K562 (cell line): ENCODE measurements around the gene CDCP2. TPM values are rescaled to one million over a fixed set of nuclear protein-coding genes. Genes with fewer than 3 reads are reported as not detected.

Experiments
- BDP1 ChIP-seq: IDR thresholded peaks from 3 replicates; pipeline ENCODE4 v1.6.1; 2011; ENCODE audit not compliant: insufficient read length, insufficient read depth
- CAMTA2 ChIP-seq: fragments of 250-450 bp; sonication (Bioruptor Pico); conservative IDR thresholded peaks from 2 replicates; pipeline ENCODE4 v1.5.1; 2022
- CCNT2 ChIP-seq: IDR thresholded peaks from 2 replicates; pipeline ENCODE4 v1.6.1; 2011; ENCODE audit warnings: borderline replicate concordance, low read depth, mild to moderate bottlenecking, moderate library complexity, mixed read lengths, low read length; ENCODE audit not compliant: insufficient read length; ENCODE audit errors: extremely low read depth
- CREB1 ChIP-seq, 2 experiments: sonication (generic) in 1 of 2; formaldehyde crosslinking in 1 of 2; IDR thresholded peaks; 2 replicates each; pipeline versions ENCODE4 v1.6.1 to v1.8.0; 2012 to 2022; ENCODE audit warnings: inconsistent platforms in 1 of 2, mild to moderate bottlenecking in 1 of 2, missing genetic modification reagents in 1 of 2, moderate library complexity in 1 of 2
- CTBP1 ChIP-seq: fragments of 450-650 bp; IDR thresholded peaks from 2 replicates; pipeline ENCODE4 v1.6.1; 2016; ENCODE audit warnings: borderline replicate concordance
- ILK ChIP-seq: fragments of 450-650 bp; IDR thresholded peaks from 2 replicates; pipeline ENCODE4 v1.6.1; 2016; ENCODE audit warnings: missing genetic modification characterization, low read depth, mild to moderate bottlenecking, missing compliant biosample characterization, moderate library complexity, borderline replicate concordance
- KAT7 ChIP-seq: sonication (generic); formaldehyde crosslinking; IDR thresholded peaks from 2 replicates; pipeline ENCODE4 v1.8.0; 2022; ENCODE audit warnings: missing genetic modification reagents, mild to moderate bottlenecking, borderline replicate concordance
- LCOR ChIP-seq: sonication (generic); formaldehyde crosslinking; IDR thresholded peaks from 2 replicates; pipeline ENCODE4 v1.8.0; 2022; ENCODE audit warnings: mild to moderate bottlenecking, missing genetic modification reagents
- NCOA1 ChIP-seq: fragments of 450-650 bp; IDR thresholded peaks from 2 replicates; pipeline ENCODE4 v1.6.1; 2016; ENCODE audit warnings: low read depth
- NCOA6 ChIP-seq: fragments of 450-650 bp; IDR thresholded peaks from 2 replicates; pipeline ENCODE4 v1.6.1; 2017; ENCODE audit warnings: mild to moderate bottlenecking
- PHTF2 ChIP-seq: fragments of 250-450 bp; sonication (Bioruptor Pico); IDR thresholded peaks from 2 replicates; pipeline ENCODE4 v1.5.0; 2021; ENCODE audit warnings: mild to moderate bottlenecking
- POLR2G ChIP-seq: fragments of 200-400 bp; formaldehyde crosslinking; IDR thresholded peaks from 2 replicates; pipeline ENCODE4 v1.6.1; 2017; ENCODE audit warnings: low read depth, mild to moderate bottlenecking, antibody characterized with exemption, low read length, moderate library complexity
- RB1 ChIP-seq: fragments of 450-650 bp; IDR thresholded peaks from 2 replicates; pipeline ENCODE4 v1.6.1; 2017; ENCODE audit warnings: low read depth, mild to moderate bottlenecking
- RBM15 ChIP-seq: fragments of 200-400 bp; formaldehyde crosslinking; IDR thresholded peaks from 2 replicates; pipeline ENCODE4 v1.6.1; 2018; ENCODE audit warnings: mild to moderate bottlenecking, low read length, moderate library complexity; ENCODE audit not compliant: insufficient read depth
- SMAD1 ChIP-seq: fragments of 150-350 bp; IDR thresholded peaks from 2 replicates; pipeline ENCODE4 v1.6.1; 2014; ENCODE audit warnings: low read length, low read depth; ENCODE audit not compliant: partially characterized antibody
- SMARCE1 ChIP-seq: fragments of 450-650 bp; IDR thresholded peaks from 2 replicates; pipeline ENCODE4 v1.7.1; 2016; ENCODE audit warnings: mild to moderate bottlenecking
- THRAP3 ChIP-seq: fragments of 450-650 bp; IDR thresholded peaks from 2 replicates; pipeline ENCODE4 v1.6.1; 2016; ENCODE audit warnings: mild to moderate bottlenecking, inconsistent platforms, borderline replicate concordance
- YBX1 ChIP-seq: fragments of 450-650 bp; IDR thresholded peaks from 2 replicates; pipeline ENCODE4 v1.7.1; 2016; ENCODE audit warnings: mild to moderate bottlenecking
- YY1 ChIP-seq, 3 experiments: IDR thresholded peaks; 2 replicates each; pipeline ENCODE4 v1.6.1; 2011; ENCODE audit warnings: low read length in 2 of 3, mild to moderate bottlenecking in 2 of 3, moderate library complexity in 2 of 3, borderline replicate concordance in 1 of 3, control low read depth in 1 of 3, low read depth in 1 of 3; ENCODE audit not compliant: insufficient read depth in 3 of 3, insufficient replicate concordance in 2 of 3, control insufficient read depth in 1 of 3, insufficient read length in 1 of 3; ENCODE audit errors: extremely low read depth in 1 of 3
- ZC3H4 ChIP-seq: sonication (generic); formaldehyde crosslinking; IDR thresholded peaks from 2 replicates; pipeline ENCODE4 v1.9.0; 2021; ENCODE audit warnings: missing genetic modification reagents, borderline replicate concordance
- ZNF12 ChIP-seq: sonication (generic); formaldehyde crosslinking; IDR thresholded peaks from 2 replicates; pipeline ENCODE4 v1.4.0; 2020; ENCODE audit warnings: mild to moderate bottlenecking, missing genetic modification reagents
- ZNF184 ChIP-seq: sonication (generic); formaldehyde crosslinking; IDR thresholded peaks from 2 replicates; pipeline ENCODE4 v1.5.0; 2020; ENCODE audit warnings: missing genetic modification reagents
- ZNF23 ChIP-seq: fragments of 250-450 bp; sonication (Bioruptor Pico); IDR thresholded peaks from 2 replicates; pipeline ENCODE4 v1.4.0; 2020; ENCODE audit warnings: mild to moderate bottlenecking
- ZNF232 ChIP-seq: sonication (generic); formaldehyde crosslinking; IDR thresholded peaks from 2 replicates; pipeline ENCODE4 v1.8.0; 2022; ENCODE audit warnings: mild to moderate bottlenecking, missing genetic modification reagents
- ZNF75A ChIP-seq: fragments of 450-650 bp; formaldehyde crosslinking; IDR thresholded peaks from 2 replicates; pipeline ENCODE4 v1.4.0; 2020; ENCODE audit warnings: mild to moderate bottlenecking
- polyA plus RNA-seq, 8 experiments: library from polyadenylated mRNA; depleted of rRNA in 4 of 8; stranded (reverse) in 5 of 8; unstranded in 3 of 8; fragments of >200 nt; fragmentation: Nextera tagmentation in 2 of 8; fragmentation: Illumina TruSeq in 1 of 8; extraction: Ambion mirVana in 2 of 8; extraction: Trizol in 1 of 8; gene quantifications; 2 replicates each; pipeline versions ENCODE4 v1.2.1 to v1.2.3, GENCODE V29; 2011 to 2014; ENCODE audit warnings: inconsistent platforms in 1 of 8, missing spikeins in 1 of 8
- total RNA-seq, 7 experiments: library from RNA; depleted of rRNA in 6 of 7; stranded (reverse); fragments of >200 nt in 6 of 7; fragmentation: Illumina TruSeq in 2 of 7; extraction: Trizol in 2 of 7; gene quantifications; 2 replicates each; pipeline versions ENCODE4 v1.2.1 to v1.2.3, GENCODE V29; 2011 to 2021; ENCODE audit warnings: low replicate concordance in 1 of 7
- TF ChIP-seq, protein P1 (sequence below), 2 experiments: fragments of 450-650 bp; IDR thresholded peaks; 2 replicates each; pipeline ENCODE4 v1.6.1; 2016
- TF ChIP-seq, protein P2 (sequence below): sonication (generic); formaldehyde crosslinking; IDR thresholded peaks from 2 replicates; pipeline ENCODE4 v1.8.1; 2023; ENCODE audit warnings: mild to moderate bottlenecking, missing genetic modification reagents, moderate library complexity
- TF ChIP-seq, protein P3 (sequence below): fragments of 250-450 bp; sonication (Bioruptor Pico); IDR thresholded peaks from 2 replicates; pipeline ENCODE4 v1.9.0; 2021; ENCODE audit warnings: mild to moderate bottlenecking

CDCP2 gene
- total and polyA plus RNA-seq, 9 of the 15 experiments (the other 6 are each of a cell fraction or from before 2014, with no cell fraction given), result not detected

DNA sequence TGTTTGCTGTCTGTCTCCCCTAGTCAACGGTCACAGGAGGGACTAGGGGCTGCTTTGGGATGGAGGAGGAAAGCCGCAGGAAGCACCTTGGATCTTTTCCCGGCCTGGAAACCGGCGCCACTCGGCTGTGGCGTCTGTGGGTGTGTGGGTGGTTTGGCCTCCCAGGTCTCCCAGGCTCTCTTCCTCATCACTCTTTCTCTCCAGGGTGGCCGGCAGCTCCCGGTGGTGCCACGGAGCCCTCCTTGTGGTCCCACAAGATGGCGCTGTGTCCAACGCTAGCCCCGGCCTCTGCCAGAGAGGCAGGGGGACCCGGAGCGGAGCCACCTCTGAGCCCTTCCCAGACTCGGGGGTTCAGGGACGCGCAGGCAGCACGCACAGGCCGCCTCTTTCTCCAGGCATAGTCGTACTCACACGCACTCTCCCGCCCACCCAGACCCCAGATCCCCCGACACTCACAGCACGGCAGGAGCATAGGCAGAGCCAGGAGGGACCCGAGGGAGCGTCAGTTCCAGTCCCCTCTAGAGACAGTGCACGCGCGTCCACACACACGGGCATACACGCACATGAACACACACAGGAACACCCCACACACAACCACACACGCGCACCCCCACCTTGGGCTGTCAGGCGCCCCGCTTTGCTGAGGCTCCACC is 31.2 kb downstream of the CDCP2 start (continued):
- TF ChIP-seq ZNF23 (CRISPR knock-in tag), result no peak
- TF ChIP-seq, protein P1, sequence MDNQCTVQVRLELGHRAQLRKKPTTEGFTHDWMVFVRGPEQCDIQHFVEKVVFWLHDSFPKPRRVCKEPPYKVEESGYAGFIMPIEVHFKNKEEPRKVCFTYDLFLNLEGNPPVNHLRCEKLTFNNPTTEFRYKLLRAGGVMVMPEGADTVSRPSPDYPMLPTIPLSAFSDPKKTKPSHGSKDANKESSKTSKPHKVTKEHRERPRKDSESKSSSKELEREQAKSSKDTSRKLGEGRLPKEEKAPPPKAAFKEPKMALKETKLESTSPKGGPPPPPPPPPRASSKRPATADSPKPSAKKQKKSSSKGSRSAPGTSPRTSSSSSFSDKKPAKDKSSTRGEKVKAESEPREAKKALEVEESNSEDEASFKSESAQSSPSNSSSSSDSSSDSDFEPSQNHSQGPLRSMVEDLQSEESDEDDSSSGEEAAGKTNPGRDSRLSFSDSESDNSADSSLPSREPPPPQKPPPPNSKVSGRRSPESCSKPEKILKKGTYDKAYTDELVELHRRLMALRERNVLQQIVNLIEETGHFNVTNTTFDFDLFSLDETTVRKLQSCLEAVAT (IDR thresholded peaks at IDR 0.05), result no peak
- TF ChIP-seq CAMTA2 (CRISPR knock-in tag), result no peak
- TF ChIP-seq BDP1, result no peak
- peak; percentile 86 for TF ChIP-seq RB1
- no peak for TF ChIP-seq ILK
- no peak for TF ChIP-seq KAT7 (CRISPR knock-in tag)
- TF ChIP-seq ZNF184, result no peak
- TF ChIP-seq NCOA1, result no peak
- TF ChIP-seq ZNF12, result 0 out of 2 replicates have a peak, but pooled peaks have one; percentile 14
- TF ChIP-seq RBM15, result no peak
- no peak for TF ChIP-seq SMAD1
- no peak for TF ChIP-seq CCNT2
- TF ChIP-seq POLR2G, result 0 out of 2 replicates have a peak, but pooled peaks have one; percentile 40
- TF ChIP-seq SMARCE1, result no peak; the same call in 1 of the 2 replicates
- no peak for TF ChIP-seq ZNF75A (CRISPR knock-in tag)
- no peak for TF ChIP-seq ZC3H4 (CRISPR knock-in tag)
- no peak for TF ChIP-seq ZNF232 (CRISPR knock-in tag)
- no peak for TF ChIP-seq LCOR (CRISPR knock-in tag)
- TF ChIP-seq, protein P2, sequence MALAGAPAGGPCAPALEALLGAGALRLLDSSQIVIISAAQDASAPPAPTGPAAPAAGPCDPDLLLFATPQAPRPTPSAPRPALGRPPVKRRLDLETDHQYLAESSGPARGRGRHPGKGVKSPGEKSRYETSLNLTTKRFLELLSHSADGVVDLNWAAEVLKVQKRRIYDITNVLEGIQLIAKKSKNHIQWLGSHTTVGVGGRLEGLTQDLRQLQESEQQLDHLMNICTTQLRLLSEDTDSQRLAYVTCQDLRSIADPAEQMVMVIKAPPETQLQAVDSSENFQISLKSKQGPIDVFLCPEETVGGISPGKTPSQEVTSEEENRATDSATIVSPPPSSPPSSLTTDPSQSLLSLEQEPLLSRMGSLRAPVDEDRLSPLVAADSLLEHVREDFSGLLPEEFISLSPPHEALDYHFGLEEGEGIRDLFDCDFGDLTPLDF, result no peak
- TF ChIP-seq CREB1 (IDR thresholded peaks at IDR 0.05), result 0 out of 2 replicates have a peak, but pooled peaks have one; percentile 16
- TF ChIP-seq CREB1 (CRISPR knock-in tag; IDR thresholded peaks at IDR 0.05), result no peak
- peak; percentile 83 for TF ChIP-seq CTBP1
- TF ChIP-seq PHTF2 (CRISPR knock-in tag), result no peak
- TF ChIP-seq THRAP3, result no peak
- peak in 2 of 3 experiments; percentile 3 to 55 for TF ChIP-seq YY1 (IDR thresholded peaks at IDR 0.05; ENCODE audit: borderline replicate concordance in 1 of 3, control insufficient read depth in 1 of 3, extremely low read depth in 1 of 3, insufficient read depth in 3 of 3, insufficient read length in 1 of 3, insufficient replicate concordance in 2 of 3, low read depth in 1 of 3, low read length in 2 of 3)
- TF ChIP-seq, protein P3, sequence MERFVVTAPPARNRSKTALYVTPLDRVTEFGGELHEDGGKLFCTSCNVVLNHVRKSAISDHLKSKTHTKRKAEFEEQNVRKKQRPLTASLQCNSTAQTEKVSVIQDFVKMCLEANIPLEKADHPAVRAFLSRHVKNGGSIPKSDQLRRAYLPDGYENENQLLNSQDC (CRISPR knock-in tag), result no peak
- no peak for TF ChIP-seq NCOA6
- TF ChIP-seq YBX1, result no peak
